Right kidney (tissue), 1 donor: ENCODE measurements around the gene MRPL38.
A peak's percentile ranks its signal among the peaks of the same experiment; 100 is the strongest.
"Not testable (repeated sequence)": the region's sequence is repeated elsewhere in the genome, so short reads cannot be mapped to it uniquely, and the experiment has no call there.

Experiments
- DNase-seq: peaks from one replicate; pipeline ENCODE4 v3.0.0-alpha.2; 2016

MRPL38 gene

DNA sequence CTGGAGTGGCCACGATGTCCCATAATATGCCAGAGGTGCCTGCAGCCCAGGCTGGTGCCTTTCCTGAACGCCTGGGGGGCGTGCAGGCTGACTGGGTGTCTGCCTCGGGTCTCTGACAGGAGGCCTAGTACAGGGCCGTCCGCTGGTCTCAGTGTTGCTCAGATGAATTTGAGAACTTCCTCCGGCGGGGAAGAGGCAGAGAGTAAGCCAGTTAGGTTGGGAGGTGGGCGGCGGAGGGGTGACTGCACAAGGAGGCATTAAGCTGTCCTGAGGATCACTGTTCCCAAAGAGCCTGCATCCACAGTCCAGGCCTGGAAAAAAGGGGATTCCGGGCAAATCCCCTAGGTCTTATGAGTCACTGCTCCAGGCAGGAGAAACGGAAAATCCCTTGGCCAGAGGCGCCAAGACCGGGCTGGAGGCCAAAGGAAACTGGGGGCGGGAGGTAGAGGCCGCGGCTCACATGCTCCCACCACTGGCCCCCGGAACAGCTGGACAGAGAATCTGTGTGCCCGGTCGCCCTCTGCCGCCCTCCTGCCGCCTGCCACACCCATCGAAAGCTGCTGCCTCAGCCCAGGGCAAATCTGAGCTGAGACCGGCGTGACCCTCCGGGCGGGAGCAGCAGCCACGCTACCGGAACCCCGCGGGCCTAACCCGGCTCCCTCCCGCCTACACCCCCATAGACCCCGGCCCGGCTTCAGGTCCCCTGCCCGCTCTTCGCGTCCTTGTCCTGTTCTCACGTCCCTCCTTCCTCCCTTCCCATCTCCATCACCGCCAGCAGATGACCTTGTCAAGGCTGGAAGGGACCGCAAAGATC lies 27.5 kb downstream of the MRPL38 start:
- DNase-seq, result peak; percentile 63

DNA sequence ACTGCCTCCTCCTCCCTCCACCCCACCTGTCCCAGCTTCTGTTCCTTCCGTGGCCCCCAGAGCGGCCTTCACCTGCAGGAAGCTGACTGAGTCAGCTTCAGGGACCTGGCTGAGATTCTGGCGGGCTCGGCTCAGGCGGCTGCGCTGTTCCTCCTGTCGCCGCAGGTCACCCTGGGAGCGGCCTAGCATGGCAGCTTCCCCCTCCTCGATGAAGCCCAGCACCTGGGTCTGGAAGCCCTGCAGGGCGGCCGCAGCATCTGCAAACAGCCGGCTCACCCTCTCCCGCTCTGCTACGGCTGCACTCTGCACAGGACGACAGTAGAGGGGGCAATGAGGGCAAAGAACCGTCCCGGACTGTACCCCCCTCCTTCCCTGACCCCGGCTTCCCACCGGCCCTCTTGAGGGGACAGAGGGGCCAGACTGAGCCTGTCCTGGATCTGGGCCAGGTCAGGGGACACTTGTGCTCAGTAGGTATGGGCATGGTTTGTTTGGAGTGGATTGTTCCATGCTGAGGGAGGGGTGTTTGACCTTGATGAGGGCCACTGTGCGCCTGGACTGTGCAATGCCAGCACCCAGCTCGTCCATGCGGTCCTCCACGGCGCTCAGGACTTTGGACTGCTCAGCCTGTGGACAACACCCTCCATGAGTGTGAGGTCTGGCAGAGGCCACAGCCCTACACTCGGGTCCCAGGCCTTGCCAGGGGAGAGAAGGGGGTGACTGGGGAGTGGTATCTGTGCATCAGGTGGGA lies 28.3 kb downstream of the MRPL38 start:
- DNase-seq, result peak; percentile 51

DNA sequence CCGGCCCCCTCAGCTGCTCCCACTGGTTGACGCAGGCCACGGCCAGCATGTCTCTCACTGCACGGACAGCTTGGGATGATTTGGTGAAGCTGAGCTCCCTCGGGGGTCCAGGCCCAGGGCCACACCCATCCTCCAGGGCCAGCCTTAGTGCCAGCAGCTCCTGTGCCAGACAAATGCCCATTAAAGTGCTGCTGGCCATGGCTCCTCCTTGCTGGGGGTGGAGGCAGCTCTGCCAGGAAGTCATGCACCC lies 28.8 kb downstream of the MRPL38 start:
- DNase-seq, result no peak

DNA sequence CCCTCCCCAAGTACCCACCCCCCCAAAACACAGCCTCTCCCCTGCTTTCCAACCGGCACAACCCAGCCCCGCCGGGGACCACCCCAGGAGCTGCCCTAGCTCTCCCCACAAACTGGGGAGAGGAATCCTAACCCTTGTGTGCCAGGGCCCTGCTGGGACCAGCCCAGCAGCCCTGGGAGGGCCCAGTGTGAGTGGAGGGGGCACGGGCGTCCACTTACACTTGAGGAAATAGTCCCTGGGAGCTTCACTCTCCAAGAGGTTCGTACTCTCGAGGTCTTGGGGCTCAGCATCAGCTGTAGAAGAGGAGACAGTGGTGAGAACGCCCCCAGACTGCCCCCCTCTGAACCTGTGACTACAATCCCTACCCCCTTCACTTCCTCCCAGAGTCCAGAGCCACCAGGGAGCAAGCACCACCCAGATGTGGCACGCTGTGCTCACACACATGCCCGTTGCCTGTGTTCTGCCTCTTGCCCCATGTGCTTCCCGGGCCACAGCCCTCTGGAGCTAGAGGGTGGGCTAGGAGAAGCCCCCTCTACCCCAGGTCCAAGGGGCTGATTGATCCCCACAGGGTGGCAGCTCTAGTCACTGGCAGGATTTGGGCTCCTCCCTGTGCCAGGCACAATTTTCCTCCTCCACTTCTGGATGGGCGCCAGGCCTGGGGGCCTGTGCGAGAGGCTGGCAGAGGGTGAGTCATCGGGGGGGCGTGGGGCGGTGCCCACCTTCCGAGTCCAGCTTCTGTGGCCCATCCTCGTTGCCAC lies 29.3 kb downstream of the MRPL38 start:
- DNase-seq, result no peak

DNA sequence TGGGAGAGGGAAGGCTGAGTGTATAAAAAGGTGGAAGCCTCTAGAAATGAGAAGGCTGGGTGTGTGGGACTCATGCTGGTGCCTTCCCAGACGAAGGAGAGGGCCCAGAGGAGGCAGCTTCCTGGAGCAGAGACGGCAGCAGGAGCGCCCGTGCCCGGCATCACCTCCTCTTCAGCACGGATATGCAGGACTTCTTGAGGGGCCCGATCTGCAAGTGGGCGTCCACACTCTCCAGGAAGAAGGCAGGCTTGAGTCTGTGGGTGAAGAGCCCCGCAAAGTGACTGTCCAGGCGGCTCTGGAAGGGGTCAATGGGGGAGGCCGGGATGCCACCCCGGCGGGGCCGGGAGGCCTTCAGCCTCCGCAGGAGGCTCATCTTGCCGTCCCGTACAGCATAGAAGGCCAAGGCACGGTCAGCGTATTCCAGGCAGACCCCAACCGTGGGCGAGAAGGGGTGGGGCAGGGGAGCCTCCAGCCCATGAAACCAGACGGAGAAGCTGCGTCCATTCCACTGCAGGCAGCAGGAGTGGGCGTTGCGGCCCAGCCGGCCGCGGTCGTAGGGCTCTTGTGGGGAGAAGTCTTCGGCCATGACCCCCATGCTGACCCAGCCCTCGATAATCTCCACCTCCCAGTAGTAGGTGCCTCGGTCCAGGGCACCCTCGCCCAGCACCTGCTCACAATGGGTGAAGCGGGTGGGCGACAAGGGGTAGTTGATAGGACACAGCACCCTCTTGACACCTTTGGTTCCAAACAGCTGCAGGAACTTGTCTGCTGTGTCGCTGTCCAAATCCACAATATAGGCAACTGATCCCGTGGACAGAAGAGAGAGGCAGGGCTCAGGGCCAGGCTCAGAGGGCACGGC lies 30.1 kb downstream of the MRPL38 start:
- no peak for DNase-seq

DNA sequence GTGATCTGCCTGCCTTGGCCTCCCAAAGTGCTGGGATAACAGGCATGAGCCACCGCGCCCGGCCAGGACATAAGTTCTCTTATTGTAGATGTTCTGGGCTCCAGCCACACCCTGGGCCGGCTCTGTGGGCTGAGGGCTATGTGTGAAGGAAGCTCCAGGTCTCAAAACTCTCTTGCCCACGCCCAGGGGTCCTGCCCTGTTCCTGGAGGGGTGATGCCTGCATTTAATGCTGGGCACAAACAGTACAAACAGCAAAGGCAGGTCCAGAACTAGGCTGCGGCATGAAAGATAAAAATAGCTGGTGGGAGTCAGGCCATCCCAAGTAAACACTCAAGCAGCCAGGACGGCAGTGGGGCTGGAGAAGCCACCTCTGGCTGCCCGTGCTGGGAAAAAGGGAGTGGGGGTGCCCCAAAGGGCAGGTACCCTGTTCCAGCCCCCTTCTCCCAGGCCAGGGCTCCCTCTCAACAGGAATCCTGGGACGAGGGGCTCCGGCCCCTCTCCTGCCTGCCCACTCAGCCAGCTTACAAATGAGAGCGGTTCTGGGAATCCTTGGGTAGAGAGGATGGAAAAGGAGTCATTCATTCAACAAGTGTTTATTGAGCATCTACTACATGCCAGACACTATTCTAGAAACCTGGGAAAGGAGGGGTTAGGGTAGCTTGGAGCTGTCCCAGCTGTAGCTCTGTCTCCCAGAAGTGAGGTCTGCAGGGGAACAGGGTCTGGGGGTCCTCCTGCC lies 30.9 kb downstream of the MRPL38 start:
- no peak for DNase-seq

- DNase-seq, result no peak
Measured at GRCh38 chr17:75872434-75873351, 32.0 kb downstream of the MRPL38 start.

GRCh38 chr17:75870228-75870627 lies 34.5 kb downstream of the MRPL38 start:
- not testable (repeated sequence) for DNase-seq

- no peak for DNase-seq
Measured at GRCh38 chr17:75869282-75870141, 35.2 kb downstream of the MRPL38 start.

DNA sequence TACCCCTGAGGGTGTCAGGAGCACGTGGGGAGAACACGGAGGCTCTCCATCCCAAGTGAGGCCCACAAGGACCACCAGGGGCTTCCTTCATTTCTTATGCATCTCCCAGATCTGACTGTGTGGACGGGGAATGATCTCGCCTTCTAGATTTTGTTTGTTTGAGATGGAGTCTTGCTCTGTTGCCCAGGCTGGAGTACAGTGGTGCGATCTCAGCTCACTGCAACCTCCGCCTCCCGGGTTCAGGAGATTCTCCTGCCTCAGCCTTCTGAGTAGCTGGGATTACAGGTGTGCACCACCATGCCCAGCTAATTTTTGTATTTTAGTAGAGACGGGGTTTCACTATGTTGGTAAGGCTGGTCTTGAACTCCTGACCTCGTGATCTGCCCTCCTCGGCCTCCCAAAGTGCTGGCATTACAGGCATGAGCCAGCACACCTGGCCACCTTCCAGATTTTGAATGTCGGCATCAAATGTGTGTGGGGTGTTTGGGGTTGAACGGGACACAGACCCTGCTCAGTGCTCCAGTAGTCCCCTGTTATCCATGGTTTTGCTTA lies 35.9 kb downstream of the MRPL38 start:
- not testable (repeated sequence) for DNase-seq

DNA sequence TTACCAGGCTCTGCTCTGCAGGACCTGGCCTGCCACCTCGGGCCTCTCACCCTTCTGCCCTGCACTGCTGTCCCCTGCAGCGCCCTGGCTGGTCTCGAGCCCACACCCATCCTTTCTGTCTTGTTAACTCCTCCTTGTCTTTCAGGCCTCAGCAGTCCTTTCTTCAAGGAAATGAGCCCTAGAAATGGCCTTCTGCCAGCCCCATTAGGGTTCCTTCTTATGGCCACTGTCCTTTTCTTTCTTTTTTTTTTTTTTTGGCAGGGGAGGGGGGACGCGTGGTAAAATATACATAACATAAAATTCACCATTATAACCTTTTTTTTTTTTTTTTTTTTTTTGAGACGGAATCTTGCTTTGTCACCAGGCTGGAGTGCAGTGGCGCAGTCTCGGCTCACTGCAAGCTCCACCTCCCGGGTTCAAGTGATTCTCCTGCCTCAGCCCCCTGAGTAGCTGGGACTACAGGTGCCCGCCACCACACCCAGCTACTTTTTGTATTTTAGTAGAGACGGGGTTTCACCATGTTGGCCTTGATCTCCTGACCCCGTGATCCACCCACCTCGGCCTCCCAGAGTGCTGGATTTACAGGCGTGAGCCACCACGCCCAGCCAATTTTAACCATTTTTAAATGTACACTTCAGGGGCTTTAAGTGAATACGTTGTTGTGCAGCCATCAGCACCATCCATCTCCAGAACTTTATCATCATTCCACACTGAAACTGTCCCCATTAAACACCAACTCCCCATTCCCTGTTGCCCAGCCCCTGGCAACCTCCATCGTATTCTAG lies 39.1 kb downstream of the MRPL38 start:
- not testable (repeated sequence) for DNase-seq

- DNase-seq, result not testable (repeated sequence)
Measured at GRCh38 chr17:75864887-75865286, 39.8 kb downstream of the MRPL38 start.

- DNase-seq, result no peak
Measured at GRCh38 chr17:75864448-75864871, 40.2 kb downstream of the MRPL38 start.

DNA sequence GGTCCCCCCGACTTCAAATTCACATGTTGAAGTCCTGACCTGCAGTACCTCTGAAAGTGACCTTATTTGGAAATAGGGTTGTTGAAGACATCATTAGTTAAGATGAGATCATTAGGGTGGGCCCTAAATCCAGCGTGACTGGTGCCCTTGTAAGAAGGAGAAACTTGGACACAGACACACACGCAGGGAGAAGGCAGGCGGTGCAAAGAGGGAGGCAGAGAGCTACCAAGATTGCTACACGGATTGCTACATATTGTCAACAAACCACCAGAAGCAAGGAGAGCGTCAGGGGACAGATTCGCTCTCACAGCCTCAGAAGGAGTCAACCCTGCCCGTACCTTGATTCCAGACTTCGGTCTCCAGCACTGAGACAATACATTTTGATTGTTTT lies 42.8 kb downstream of the MRPL38 start:
- no peak for DNase-seq

GRCh38 chr17:75859358-75859757 lies 45.3 kb downstream of the MRPL38 start:
- not testable (repeated sequence) for DNase-seq

DNA sequence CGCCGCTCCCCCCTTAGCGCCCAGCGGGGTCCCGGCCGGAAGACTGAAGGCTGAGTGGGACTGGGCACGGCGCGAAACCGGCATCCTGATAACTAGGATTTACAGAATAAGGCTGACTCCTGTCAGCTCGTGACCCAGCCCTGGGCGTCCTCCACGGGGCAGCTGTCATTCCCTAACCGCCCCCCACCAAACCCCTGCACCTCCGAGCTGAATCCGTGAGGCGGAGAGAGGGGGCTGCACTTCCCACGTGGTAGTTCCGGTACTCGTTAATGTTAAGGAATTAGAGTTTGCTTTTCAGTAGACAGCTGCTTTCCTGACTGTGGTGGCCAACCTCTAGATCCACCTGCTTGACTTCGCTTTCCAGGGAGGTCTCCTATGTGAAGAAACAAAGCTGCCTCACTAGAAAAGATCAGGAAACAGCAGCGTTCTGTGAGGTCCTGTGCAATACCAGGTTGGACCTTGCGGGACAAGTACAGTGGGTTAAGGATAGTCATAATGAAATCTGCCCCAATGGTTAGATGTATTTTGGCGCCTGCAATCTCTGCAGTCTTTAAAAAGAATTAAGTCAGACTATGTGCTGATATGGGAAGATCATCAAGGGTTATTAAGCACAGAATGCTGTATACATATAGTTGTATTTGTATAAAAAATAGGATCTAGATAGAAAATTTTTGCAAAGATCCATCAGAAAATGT lies 48.5 kb downstream of the MRPL38 start:
- no peak for DNase-seq

- peak; percentile 97 for DNase-seq
Measured at GRCh38 chr17:75855310-75856061, 49.2 kb downstream of the MRPL38 start, which contains the start of gene WBP2. WBP2 (minus strand) TSS chr17:75855335; CDS start chr17:75855297, 38 bp downstream.
